Type B pancreatic cell (in vitro differentiated cells): ENCODE results near the gene ZNF827. TPM values are rescaled to one million over a fixed set of nuclear protein-coding genes. Genes with fewer than 3 reads are reported as not detected.
A peak's percentile ranks its signal among the peaks of the same experiment; 100 is the strongest.

Source experiments
- DNase-seq: peaks from one replicate; pipeline ENCODE4 v3.0.0; 2021; ENCODE audit warnings: mixed read lengths; ENCODE audit not compliant: unreplicated experiment; ENCODE audit errors: extremely low spot score
- H3K27ac Mint-ChIP-seq: 2 replicates; pipeline ENCODE4 v1.8.0; 2021; ENCODE audit warnings: mild to moderate bottlenecking, mixed read lengths
- H3K27me3 Mint-ChIP-seq: 2 replicates; pipeline ENCODE4 v1.8.0; 2021; ENCODE audit warnings: mixed read lengths
- H3K36me3 Mint-ChIP-seq: 2 replicates; pipeline ENCODE4 v1.8.0; 2021; ENCODE audit warnings: mixed read lengths
- H3K4me1 Mint-ChIP-seq: one replicate; pipeline ENCODE4 v1.8.0; 2021; ENCODE audit warnings: mixed read lengths; ENCODE audit not compliant: unreplicated experiment
- H3K4me3 Mint-ChIP-seq: 2 replicates; pipeline ENCODE4 v1.8.0; 2021; ENCODE audit warnings: mild to moderate bottlenecking, mixed read lengths
- H3K9me3 Mint-ChIP-seq: 2 replicates; pipeline ENCODE4 v1.8.0; 2021; ENCODE audit warnings: mixed read lengths
- CTCF ChIP-seq: fragments of 200-600 bp; sonication (generic); conservative IDR thresholded peaks from 2 replicates; pipeline ENCODE4 v1.5.0; 2021; ENCODE audit warnings: antibody characterized with exemption, mild to moderate bottlenecking
- long read RNA-seq: library from polyadenylated mRNA; unstranded; transcript quantifications from one replicate; pipeline ENCODE4 v2.0.0, GENCODE V29; 2020
- total RNA-seq: library from RNA; stranded (reverse); gene quantifications from 2 replicates; pipeline ENCODE4 v1.2.1, GENCODE V29; 2021; ENCODE audit warnings: low replicate concordance

The ZNF827 gene, protein sequence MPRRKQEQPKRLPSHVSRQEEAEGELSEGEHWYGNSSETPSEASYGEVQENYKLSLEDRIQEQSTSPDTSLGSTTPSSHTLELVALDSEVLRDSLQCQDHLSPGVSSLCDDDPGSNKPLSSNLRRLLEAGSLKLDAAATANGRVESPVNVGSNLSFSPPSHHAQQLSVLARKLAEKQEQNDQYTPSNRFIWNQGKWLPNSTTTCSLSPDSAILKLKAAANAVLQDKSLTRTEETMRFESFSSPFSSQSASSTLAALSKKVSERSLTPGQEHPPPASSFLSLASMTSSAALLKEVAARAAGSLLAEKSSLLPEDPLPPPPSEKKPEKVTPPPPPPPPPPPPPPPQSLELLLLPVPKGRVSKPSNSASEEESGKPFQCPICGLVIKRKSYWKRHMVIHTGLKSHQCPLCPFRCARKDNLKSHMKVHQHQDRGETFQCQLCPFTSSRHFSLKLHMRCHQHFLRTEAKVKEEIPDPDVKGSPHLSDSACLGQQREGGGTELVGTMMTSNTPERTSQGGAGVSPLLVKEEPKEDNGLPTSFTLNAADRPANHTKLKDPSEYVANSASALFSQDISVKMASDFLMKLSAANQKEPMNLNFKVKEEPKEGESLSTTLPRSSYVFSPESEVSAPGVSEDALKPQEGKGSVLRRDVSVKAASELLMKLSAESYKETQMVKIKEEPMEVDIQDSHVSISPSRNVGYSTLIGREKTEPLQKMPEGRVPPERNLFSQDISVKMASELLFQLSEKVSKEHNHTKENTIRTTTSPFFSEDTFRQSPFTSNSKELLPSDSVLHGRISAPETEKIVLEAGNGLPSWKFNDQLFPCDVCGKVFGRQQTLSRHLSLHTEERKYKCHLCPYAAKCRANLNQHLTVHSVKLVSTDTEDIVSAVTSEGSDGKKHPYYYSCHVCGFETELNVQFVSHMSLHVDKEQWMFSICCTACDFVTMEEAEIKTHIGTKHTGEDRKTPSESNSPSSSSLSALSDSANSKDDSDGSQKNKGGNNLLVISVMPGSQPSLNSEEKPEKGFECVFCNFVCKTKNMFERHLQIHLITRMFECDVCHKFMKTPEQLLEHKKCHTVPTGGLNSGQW
- total RNA-seq = 22.4 and 39.9 TPM in 2 replicates
- long read RNA-seq, partial matches to known transcripts = 3 of 14 reads
- long read RNA-seq, other reads (novel, unspliced or antisense) = 11 of 14 reads

- Mint-ChIP-seq H3K36me3 (peaks cover 4% of the 10 kb centered on the region), H3K9me3 (no peaks in the 10 kb centered on the region), H3K4me3 (peak within 1 kb of the TSS; percentile 100), H3K27me3 (peaks cover 8% of the 10 kb centered on the region), H3K27ac (peak within 1 kb of the TSS; percentile 96), H3K4me1 (peaks cover 26% of the 10 kb centered on the region)
- TF ChIP-seq CTCF = no peak
- peak; percentile 74 for DNase-seq
Observed at GRCh38 chr4:145938618-145939440, at the start of gene ZNF827. Gene ZNF827 (minus strand): TSS chr4:145938823. CDS start chr4:145938407, 416 bp downstream.

DNA sequence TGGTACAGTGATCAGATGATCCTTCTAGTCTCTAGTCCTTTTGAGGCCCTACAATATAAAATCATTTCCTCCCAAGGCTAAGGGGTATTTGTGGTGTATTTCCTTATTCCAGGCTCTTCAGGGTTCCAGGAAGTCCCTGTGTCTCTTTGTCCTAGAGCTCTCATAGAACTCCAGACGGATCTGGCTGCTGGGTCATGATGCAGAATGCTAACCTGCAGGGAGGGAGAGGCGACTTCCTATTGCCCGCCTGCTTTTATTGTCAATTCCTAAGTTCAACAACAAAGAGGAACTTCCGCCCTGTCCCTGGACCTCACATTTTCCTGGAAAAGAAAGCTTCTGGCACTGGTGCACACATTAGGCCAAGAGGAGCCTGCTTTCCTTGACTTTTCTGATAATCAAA, 45.9 kb upstream of the ZNF827 start:
- DNase-seq = no peak
- peaks cover 6% of the 10 kb centered on the region for H3K4me1 Mint-ChIP-seq
- H3K27ac Mint-ChIP-seq = no peak overlapping the region
- H3K27me3 Mint-ChIP-seq = no peaks in the 10 kb centered on the region
- H3K9me3 Mint-ChIP-seq = no peaks in the 10 kb centered on the region
- no peak overlapping the region for H3K4me3 Mint-ChIP-seq
- no peak for TF ChIP-seq CTCF
- no peaks in the 10 kb centered on the region for H3K36me3 Mint-ChIP-seq

DNA sequence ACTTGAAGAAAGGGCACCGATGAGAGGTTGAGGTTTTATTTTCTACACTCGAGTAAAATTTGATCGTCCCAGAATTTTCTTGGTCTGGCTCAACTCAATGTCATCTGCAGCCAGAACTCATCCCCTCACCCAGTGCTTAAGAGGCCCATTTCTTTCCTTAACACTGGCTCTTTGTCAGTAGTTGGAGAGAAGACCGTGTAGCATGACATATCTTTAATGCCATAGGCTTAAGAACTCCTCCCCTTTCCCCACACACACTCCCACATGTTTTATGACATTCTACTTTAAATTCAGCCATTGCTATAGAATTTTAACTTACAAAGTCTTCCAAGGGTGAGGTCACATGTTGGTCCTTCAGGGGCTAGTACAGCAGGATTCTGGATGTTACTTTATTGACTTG, 44.2 kb upstream of the ZNF827 start:
- Mint-ChIP-seq H3K9me3 (no peaks in the 10 kb centered on the region), H3K27me3 (no peaks in the 10 kb centered on the region), H3K4me1 (peaks cover 6% of the 10 kb centered on the region), H3K36me3 (no peaks in the 10 kb centered on the region), H3K4me3 (no peak overlapping the region), H3K27ac (no peak overlapping the region)
- TF ChIP-seq CTCF = no peak
- no peak for DNase-seq

DNA sequence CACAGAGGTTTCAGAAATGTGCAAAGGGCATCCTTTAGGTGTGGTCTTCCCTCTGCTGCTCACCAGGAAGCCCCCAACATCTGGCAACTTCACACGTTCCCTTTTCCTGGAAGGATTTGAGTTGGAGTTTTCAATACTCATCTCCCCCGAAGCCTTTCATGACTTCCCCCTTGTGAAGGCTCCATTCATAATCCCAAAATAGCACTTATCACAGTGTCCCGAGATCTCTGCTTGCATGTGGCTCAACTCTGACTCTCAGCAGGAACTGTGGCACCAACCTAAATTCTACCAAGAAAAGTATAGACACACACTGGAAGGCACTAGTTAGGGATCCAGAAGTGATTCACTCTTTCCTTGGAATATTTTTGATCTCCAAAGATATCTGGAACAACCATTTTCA, 40.5 kb upstream of the ZNF827 start:
- Mint-ChIP-seq H3K27me3 (no peaks in the 10 kb centered on the region), H3K4me1 (no peaks in the 10 kb centered on the region), H3K36me3 (no peaks in the 10 kb centered on the region), H3K4me3 (no peak overlapping the region), H3K27ac (no peak overlapping the region), H3K9me3 (no peaks in the 10 kb centered on the region)
- DNase-seq = no peak
- TF ChIP-seq CTCF = no peak

GRCh38 chr4:145976680-145977079, 38.1 kb upstream of the ZNF827 start:
- TF ChIP-seq CTCF = no peak
- no peaks in the 10 kb centered on the region for H3K4me1 Mint-ChIP-seq

More at GRCh38 chr4:145976680-145977079, 38.1 kb upstream of the ZNF827 start:
- Mint-ChIP-seq H3K36me3 (no peaks in the 10 kb centered on the region), H3K9me3 (no peaks in the 10 kb centered on the region), H3K4me3 (no peak overlapping the region), H3K27me3 (no peaks in the 10 kb centered on the region), H3K27ac (no peak overlapping the region)
- DNase-seq = no peak
